AG09319 (cell line): ENCODE measurements around the gene RPSA.

ENCODE experiments used
- DNase-seq: peaks from one replicate; pipeline ENCODE4 v3.0.0-alpha.2; 2010; ENCODE audit warnings: low read depth; ENCODE audit errors: extremely low read depth
- CTCF ChIP-seq: IDR thresholded peaks from 2 replicates; pipeline ENCODE4 v1.5.1; 2011; ENCODE audit warnings: low read depth, mild to moderate bottlenecking, inconsistent platforms, low read length, moderate library complexity

Gene RPSA

GRCh38 chr3:39376959-39377634 lies 29.4 kb upstream of the RPSA start:
- no peak for TF ChIP-seq CTCF
- no peak for DNase-seq

- DNase-seq: no peak
- TF ChIP-seq CTCF: peak; percentile 48
Measured at GRCh38 chr3:39378088-39378487, 28.4 kb upstream of the RPSA start.

- no peak for TF ChIP-seq CTCF
- no peak for DNase-seq
Measured at GRCh38 chr3:39378957-39379777, 27.4 kb upstream of the RPSA start.

GRCh38 chr3:39379778-39380155 lies 26.8 kb upstream of the RPSA start:
- no peak for DNase-seq
- TF ChIP-seq CTCF: no peak

- no peak for TF ChIP-seq CTCF
- no peak for DNase-seq
Measured at GRCh38 chr3:39381432-39381831, 25.1 kb upstream of the RPSA start.

GRCh38 chr3:39383045-39383880 lies 23.3 kb upstream of the RPSA start, which contains the start of gene SLC25A38:
Gene SLC25A38, plus strand, starts transcription at chr3:39383370. Its CDS starts 355 bp downstream, at chr3:39383725.
- TF ChIP-seq CTCF: peak; percentile 27
- no peak for DNase-seq
